Activated CD8-positive, alpha-beta T cell treated with anti-CD3 and anti-CD28 coated beads for 36 hours (primary cell): Measurements from ENCODE around the gene HRAS. TPM values are rescaled to one million over a fixed set of nuclear protein-coding genes. Genes with fewer than 3 reads are reported as not detected.

Experiments
- ATAC-seq: fragments of 200-7000 bp; cut with Tn5 transposase; one replicate; pipeline ENCODE4 v1.10.0; 2021; ENCODE audit warnings: mild to moderate bottlenecking, moderate library complexity
- CTCF ChIA-PET: fragments of 350-600 bp; sonication (Branson Sonifier 250); formaldehyde crosslinking; loops from one replicate; lab custom pipeline; 2021; ENCODE audit warnings: antibody characterized with exemption; lab: Charles Lee
- POLR2A ChIA-PET: fragments of 350-600 bp; sonication (Branson Sonifier 250); formaldehyde crosslinking; loops from one replicate; lab custom pipeline; 2021; ENCODE audit warnings: antibody characterized with exemption; lab: Charles Lee
- DNase-seq: peaks from one replicate; pipeline ENCODE4 v3.0.0-alpha.2; 2020
- H3K27ac Mint-ChIP-seq: one replicate; pipeline ENCODE4 v1.8.0; 2021; ENCODE audit warnings: mild to moderate bottlenecking, mixed read lengths
- H3K27me3 Mint-ChIP-seq: one replicate; pipeline ENCODE4 v1.8.0; 2021; ENCODE audit warnings: mixed read lengths
- H3K36me3 Mint-ChIP-seq: one replicate; pipeline ENCODE4 v1.8.0; 2021; ENCODE audit warnings: low read depth, mixed read lengths
- H3K4me1 Mint-ChIP-seq: one replicate; pipeline ENCODE4 v1.8.0; 2021; ENCODE audit warnings: low read depth, mixed read lengths
- H3K4me3 Mint-ChIP-seq: one replicate; pipeline ENCODE4 v1.8.0; 2021; ENCODE audit warnings: mild to moderate bottlenecking, moderate library complexity, mixed read lengths
- H3K9me3 Mint-ChIP-seq: one replicate; pipeline ENCODE4 v1.8.0; 2021; ENCODE audit warnings: mixed read lengths
- intact Hi-C: fragments of 100-400 bp; cut with micrococcal nuclease; formaldehyde crosslinking; loops from one replicate; pipeline ENCODE4 v1.10.0; 2022
- total RNA-seq, 2 experiments: library from RNA; stranded (reverse); gene quantifications; one replicate each; pipeline ENCODE4 v1.2.3, GENCODE V29; 2021
- TF ChIP-seq, protein P1 (sequence below): fragments of 200-600 bp; IDR thresholded peaks from one replicate; pipeline ENCODE4 v1.8.0; 2022; ENCODE audit warnings: antibody characterized with exemption, mild to moderate bottlenecking

Gene HRAS
- total RNA-seq, 2 experiments from 2014 or later, result 30.4 to 34.6 TPM

GRCh38 chr11:541433-541885, 6.1 kb upstream of the HRAS start:
- H3K27me3 Mint-ChIP-seq, result no peaks in the 10 kb centered on the region
- H3K36me3 Mint-ChIP-seq, result no peaks in the 10 kb centered on the region
- H3K4me1 Mint-ChIP-seq, result peaks cover 4% of the 10 kb centered on the region
- no peak overlapping the region for H3K4me3 Mint-ChIP-seq
- DNase-seq (no peak), ATAC-seq (no peak)
- no peak overlapping the region for H3K27ac Mint-ChIP-seq
- CTCF ChIA-PET, result interaction anchor here (0.9 kb wide), 1 partner anchor 13 kb away, joined by 3 read pairs; no protein-coding TSS in a partner anchor
- no peaks in the 10 kb centered on the region for H3K9me3 Mint-ChIP-seq
- POLR2A ChIA-PET, result interaction anchor here (0.6 kb wide), 1 partner anchor 15 kb away, joined by 3 read pairs; no protein-coding TSS in a partner anchor
- intact Hi-C loops, result no loop called here
- TF ChIP-seq, protein P1, sequence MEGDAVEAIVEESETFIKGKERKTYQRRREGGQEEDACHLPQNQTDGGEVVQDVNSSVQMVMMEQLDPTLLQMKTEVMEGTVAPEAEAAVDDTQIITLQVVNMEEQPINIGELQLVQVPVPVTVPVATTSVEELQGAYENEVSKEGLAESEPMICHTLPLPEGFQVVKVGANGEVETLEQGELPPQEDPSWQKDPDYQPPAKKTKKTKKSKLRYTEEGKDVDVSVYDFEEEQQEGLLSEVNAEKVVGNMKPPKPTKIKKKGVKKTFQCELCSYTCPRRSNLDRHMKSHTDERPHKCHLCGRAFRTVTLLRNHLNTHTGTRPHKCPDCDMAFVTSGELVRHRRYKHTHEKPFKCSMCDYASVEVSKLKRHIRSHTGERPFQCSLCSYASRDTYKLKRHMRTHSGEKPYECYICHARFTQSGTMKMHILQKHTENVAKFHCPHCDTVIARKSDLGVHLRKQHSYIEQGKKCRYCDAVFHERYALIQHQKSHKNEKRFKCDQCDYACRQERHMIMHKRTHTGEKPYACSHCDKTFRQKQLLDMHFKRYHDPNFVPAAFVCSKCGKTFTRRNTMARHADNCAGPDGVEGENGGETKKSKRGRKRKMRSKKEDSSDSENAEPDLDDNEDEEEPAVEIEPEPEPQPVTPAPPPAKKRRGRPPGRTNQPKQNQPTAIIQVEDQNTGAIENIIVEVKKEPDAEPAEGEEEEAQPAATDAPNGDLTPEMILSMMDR, result no peak

- H3K9me3 Mint-ChIP-seq, result no peaks in the 10 kb centered on the region
- no peaks in the 10 kb centered on the region for H3K27me3 Mint-ChIP-seq
- intact Hi-C loops, result no loop called here
- H3K36me3 Mint-ChIP-seq, result no peaks in the 10 kb centered on the region
- ATAC-seq, result no peak
- POLR2A ChIA-PET, result interaction anchor here (0.6 kb wide), 1 partner anchor 16 kb away, joined by 3 read pairs; no protein-coding TSS in a partner anchor
- TF ChIP-seq, protein P1, result no peak
- CTCF ChIA-PET, result interaction anchor here (0.9 kb wide), 1 partner anchor 14 kb away, joined by 3 read pairs; no protein-coding TSS in a partner anchor
- H3K4me3 Mint-ChIP-seq, result no peak overlapping the region
- no peak overlapping the region for H3K27ac Mint-ChIP-seq
- no peak for DNase-seq
- peaks cover 4% of the 10 kb centered on the region for H3K4me1 Mint-ChIP-seq
Observed at GRCh38 chr11:540583-541432, 5.4 kb upstream of the HRAS start.

- Mint-ChIP-seq H3K4me3 (no peak overlapping the region), H3K9me3 (no peaks in the 10 kb centered on the region), H3K36me3 (no peaks in the 10 kb centered on the region), H3K27ac (no peak overlapping the region), H3K27me3 (no peaks in the 10 kb centered on the region), H3K4me1 (peaks cover 4% of the 10 kb centered on the region)
- intact Hi-C loops, result no loop called here
- ChIA-PET POLR2A (no interaction called here), CTCF (no interaction called here)
- TF ChIP-seq, protein P1, result no peak
- ATAC-seq (no peak), DNase-seq (no peak)
Observed at GRCh38 chr11:539971-540481, 4.7 kb upstream of the HRAS start.

- no peak for DNase-seq
- no peak overlapping the region for H3K4me3 Mint-ChIP-seq
- intact Hi-C loops, result no loop called here
- no peaks in the 10 kb centered on the region for H3K36me3 Mint-ChIP-seq
- no peak overlapping the region for H3K27ac Mint-ChIP-seq
- ATAC-seq, result no peak
- H3K9me3 Mint-ChIP-seq, result no peaks in the 10 kb centered on the region
- ChIA-PET POLR2A (interaction anchor here (0.7 kb wide), 1 partner anchor 158 kb away, joined by 4 read pairs; no protein-coding TSS in a partner anchor), CTCF (interaction anchor here (1.0 kb wide), 1 partner anchor 19 kb away, joined by 3 read pairs; no protein-coding TSS in a partner anchor)
- no peaks in the 10 kb centered on the region for H3K27me3 Mint-ChIP-seq
- TF ChIP-seq, protein P1, result no peak
- peaks cover 4% of the 10 kb centered on the region for H3K4me1 Mint-ChIP-seq
Observed at GRCh38 chr11:538431-539051, 3.2 kb upstream of the HRAS start.
